HL-60/S4 treated with retinoic acid at 250 ng/mL for 4 days and 3 days (cell line): ENCODE data around the gene MNAT1.
"Not testable (repeated sequence)": the region's sequence is repeated elsewhere in the genome, so short reads cannot be mapped to it uniquely, and the experiment has no call there.

Source experiments
- in situ Hi-C: fragments of 300-500 bp; cut with MboI; formaldehyde crosslinking; loops from 2 replicates; pipeline ENCODE4 v1.7.0; 2022; ENCODE audit warnings: low sequenced_read_pairs

MNAT1 gene

DNA sequence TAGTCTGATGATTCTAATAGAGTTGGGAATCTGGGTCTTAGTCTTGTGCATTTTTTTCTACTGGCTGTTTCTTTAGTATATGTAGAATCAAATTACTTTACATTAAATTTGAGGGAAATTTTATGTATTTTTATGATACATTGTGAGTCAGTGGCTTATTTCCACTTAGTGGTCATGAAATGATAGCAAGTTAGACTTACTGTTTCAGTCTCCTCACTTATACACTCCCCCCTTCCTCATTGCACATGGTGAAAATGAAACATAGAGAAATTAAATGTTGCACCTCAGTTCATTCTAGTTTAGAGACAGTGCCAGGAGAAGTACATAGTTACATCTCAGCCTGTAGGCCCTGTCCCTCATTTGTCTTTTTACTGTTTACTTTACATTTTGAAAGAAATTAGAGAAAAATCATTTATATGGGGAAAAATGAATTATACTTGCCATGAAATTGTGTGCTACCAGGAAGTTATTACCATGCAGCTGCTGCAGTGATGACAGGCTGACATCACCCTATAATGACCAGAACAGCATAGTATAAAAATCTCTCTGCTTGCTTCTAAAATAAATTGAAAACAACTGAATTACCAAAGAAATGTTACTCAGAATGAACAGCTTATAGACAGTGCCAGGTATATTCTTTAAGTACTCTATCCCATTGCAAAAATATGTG, 133.1 kb downstream of the MNAT1 start:
- in situ Hi-C loops, result no loop called here

- in situ Hi-C loops, result no loop called here
Observed at GRCh38 chr14:60878121-60878520, 143.6 kb downstream of the MNAT1 start.

DNA sequence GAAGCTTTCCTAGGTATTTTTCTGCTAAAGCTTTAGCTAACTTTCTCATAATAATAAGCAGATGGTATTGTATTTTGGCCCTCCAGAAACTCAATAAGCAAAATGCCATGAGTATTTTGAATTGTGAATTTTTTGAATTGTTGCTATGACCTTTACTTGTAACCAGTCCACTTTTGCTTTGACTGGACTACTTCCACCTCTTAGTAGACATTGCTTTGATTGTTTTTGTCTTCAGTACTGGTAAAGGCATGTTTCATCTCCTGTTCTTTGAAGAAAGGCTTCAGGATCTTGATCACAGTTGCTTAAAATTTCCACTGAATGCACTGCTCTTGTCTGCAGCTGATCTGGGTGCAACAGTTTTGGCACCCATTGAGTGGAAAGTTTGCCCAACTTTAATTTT, 144.0 kb downstream of the MNAT1 start:
- in situ Hi-C loops, result no loop called here

DNA sequence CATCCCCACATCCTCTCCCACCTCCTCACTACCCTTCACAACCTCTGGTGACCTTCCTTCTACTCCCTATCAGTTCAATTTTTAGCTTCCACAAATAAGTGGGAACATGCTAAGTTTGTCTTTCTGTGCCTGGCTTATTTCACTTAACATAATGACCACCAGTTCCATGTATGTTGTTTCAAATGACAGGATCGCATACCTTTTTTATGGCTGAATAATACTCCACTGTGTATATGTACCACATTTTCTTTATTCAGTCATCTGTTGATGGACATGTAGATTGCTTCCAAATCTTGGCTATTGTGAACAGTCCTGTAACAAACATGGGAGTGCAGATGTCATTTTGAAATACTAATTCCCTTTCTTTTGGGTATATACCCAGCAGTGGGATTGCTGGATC, 147.7 kb downstream of the MNAT1 start:
- in situ Hi-C loops, result no loop called here

DNA sequence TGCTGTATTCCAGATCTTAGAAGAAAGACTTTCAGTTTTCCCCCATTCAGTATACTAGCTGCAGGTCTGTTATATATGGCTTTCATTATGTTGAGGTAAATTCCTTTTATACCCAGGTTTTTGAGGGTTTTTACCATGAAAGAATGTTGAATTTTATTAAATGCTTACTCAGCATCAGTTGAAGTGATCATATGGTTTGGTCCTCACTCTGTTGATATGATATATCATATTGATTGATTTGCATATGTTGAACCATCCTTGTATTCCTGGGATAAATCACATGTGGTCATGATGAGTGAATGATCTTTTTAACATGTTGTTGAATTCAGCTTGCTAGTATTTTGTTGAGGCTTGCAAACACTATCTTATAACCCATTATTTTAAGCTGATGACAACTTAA, 149.6 kb downstream of the MNAT1 start:
- in situ Hi-C loops, result no loop called here

- in situ Hi-C loops, result not testable (repeated sequence)
Observed at GRCh38 chr14:60890636-60891035, 156.1 kb downstream of the MNAT1 start.

DNA sequence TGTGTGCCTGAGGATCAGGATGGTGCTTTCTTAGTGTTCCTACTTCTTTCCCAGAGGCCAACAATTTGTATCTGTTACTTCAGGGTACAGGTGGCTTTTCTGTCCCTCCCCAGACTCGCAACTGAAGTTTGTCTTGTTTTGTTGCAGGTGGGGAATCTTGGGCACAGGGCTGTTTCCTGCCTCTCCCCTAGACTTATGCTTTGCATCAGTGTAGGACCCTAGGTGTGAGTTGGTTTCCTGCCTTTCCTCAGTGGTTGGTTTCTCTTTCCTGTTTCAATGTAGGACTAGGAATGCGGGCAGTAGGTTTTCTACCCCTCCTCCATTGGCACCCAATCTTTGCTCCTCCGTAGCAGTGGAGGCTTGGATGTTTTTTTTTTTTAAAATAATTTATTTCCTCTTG, 159.3 kb downstream of the MNAT1 start:
- in situ Hi-C loops, result no loop called here

DNA sequence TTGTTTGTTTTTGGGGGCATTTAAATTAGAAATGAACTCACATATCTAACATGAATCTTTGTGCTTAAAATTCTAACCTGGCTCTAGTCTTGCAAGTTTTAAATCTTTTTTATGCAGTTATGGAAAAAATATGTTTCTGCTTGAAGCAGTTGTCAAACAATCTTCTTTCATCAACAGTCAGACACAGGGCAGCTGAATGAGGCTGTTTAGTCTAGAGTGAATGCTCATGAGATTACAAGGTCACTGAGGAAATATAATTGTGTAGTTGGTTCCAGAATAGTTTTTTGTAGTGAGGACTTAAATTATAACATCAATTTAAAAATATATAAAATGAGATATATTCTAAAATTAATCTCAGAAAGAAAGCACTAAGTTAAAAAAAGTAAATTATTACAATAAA, 169.8 kb downstream of the MNAT1 start:
- in situ Hi-C loops, result no loop called here

DNA sequence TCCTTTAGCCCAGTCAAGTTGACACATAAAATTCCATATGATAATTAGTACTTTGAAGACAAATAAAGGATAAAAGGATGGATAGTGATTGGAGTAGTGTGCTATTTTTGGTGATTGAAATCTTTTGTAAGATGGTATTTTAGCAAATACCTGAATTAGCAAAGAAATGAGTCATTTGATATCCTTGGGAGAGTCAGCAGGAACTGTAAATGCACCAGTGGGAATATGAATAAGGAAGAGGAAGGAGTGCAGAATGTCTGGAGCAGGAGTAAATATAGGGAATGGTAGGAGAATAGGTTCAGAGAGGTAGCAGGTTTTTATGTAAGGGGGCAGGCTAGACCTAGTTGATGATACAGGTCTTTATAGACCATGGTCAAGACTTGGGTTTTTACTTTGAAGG, 171.4 kb downstream of the MNAT1 start:
- in situ Hi-C loops, result no loop called here

GRCh38 chr14:60915781-60916180, 181.2 kb downstream of the MNAT1 start:
- in situ Hi-C loops, result no loop called here

- in situ Hi-C loops, result no loop called here
Observed at GRCh38 chr14:60922050-60922449, 187.5 kb downstream of the MNAT1 start.

GRCh38 chr14:60925286-60925685, 190.7 kb downstream of the MNAT1 start:
- in situ Hi-C loops, result no loop called here

GRCh38 chr14:60926002-60926401, 191.4 kb downstream of the MNAT1 start:
- in situ Hi-C loops, result no loop called here

- in situ Hi-C loops, result no loop called here
Observed at GRCh38 chr14:60931218-60931617, 196.7 kb downstream of the MNAT1 start.

DNA sequence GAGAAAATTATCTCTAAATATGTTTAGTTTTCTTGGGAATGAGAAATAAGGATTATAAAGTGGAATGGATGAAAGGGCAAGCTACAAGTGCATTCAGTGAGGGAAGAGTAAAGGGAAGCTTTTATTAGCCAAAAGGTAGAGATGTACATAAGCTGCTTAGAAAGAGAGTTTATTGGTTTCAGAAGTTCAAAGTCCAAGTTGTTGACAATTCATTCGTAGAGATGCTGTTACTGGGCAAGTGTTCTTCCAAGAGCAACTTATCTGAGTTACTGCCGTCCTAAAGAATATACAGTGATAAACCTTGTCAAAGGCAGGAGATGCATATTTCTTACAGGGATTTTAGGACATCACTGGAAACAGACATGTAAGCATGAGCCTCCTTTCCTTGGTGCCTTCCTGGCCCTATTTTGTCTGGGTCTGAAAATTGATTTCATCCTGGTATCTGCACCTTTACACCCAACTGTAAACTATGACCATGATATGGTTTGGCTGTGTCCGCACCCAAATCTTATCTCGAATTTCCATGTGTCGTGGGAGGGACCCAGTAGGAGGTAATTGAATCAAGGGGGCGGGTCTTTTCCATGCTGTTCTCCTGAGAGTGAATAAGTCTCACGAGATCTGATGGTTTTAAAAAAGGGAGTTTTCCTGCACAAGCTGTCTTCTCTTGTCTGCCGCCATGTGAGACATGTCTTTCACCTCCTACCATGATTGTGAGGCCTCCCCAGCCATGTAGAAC, 199.5 kb downstream of the MNAT1 start:
- in situ Hi-C loops, result no loop called here

DNA sequence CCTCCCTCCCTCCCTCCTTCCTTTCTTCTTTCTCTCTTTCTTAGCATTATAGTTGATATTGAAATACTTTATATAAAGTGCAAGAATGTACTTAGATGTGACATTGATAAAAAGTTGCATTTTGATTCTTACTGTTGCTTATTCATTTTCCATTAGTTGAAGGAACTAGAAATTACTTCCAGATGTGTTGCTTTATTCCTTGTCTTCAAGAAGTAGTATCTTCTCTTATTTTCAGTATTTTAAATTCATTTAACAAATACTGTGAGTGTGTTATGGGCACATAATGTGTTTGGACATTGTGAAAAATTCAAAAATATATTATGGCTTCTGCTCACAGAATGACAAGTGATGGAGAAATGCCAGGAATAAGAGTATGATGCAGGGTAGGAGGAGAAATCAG, 200.8 kb downstream of the MNAT1 start:
- in situ Hi-C loops, result no loop called here

- in situ Hi-C loops, result no loop called here
Observed at GRCh38 chr14:60943637-60944032, 209.1 kb downstream of the MNAT1 start.

DNA sequence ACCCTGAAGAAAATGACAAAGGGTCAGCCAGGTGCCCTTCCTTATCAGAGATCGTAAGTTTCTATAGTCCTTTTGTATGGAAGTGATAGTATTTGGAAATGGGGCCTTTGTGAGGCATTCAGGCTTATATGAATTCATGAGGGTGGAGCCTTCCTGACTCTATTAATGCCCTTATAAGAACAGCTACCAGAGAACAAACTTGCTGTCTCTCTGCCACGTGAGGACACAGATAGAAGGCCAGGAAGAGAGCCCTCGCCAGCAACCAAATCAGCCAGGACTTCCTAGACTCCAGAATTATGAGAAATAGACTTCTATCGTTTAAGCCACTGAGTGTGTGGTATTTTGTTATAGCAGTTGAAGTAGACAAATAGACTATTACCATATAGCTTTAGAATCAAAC, 209.6 kb downstream of the MNAT1 start:
- in situ Hi-C loops, result no loop called here

- in situ Hi-C loops, result no loop called here
Observed at GRCh38 chr14:60945984-60946383, 211.4 kb downstream of the MNAT1 start.

GRCh38 chr14:60946773-60947172, 212.2 kb downstream of the MNAT1 start:
- in situ Hi-C loops, result no loop called here

GRCh38 chr14:60951776-60952435, 217.3 kb downstream of the MNAT1 start:
- in situ Hi-C loops, result no loop called here

DNA sequence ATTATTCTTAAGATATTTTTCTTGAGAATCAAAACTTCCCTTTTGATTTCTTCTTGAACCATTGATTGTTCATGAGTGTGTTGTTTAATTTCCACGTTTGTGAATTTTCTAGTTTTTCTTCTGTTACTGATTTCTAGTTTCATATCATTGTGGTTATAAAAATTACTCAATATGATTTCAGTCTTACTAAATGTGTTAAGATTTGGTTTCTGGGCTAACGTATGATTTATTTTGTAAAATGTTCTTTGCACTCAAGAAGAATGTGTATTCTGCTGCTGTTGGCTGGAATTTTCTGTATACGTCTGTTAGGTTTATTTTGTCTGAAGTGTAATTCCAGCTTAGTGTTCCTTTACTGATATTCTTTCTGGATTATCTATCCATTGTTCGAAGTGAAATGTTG, 221.6 kb downstream of the MNAT1 start:
- in situ Hi-C loops, result no loop called here
